ENCODE results near the gene APOB.

The APOB gene

GRCh38 chr2:21004181-21004572 lies 39.7 kb downstream of the APOB start:
- no peak for DNase-seq

- no peak for DNase-seq
Observed at GRCh38 chr2:21003572-21004180, 40.2 kb downstream of the APOB start.

- no peak for DNase-seq
Observed at GRCh38 chr2:21002814-21003192, 41.1 kb downstream of the APOB start.

- DNase-seq: no peak
Observed at GRCh38 chr2:21001988-21002813, 41.7 kb downstream of the APOB start.

- no peak for DNase-seq
Observed at GRCh38 chr2:21001225-21001946, 42.5 kb downstream of the APOB start.

- no peak for DNase-seq
Observed at GRCh38 chr2:20999906-21000645, 43.8 kb downstream of the APOB start.

- DNase-seq: no peak
Observed at GRCh38 chr2:20998972-20999905, 44.6 kb downstream of the APOB start.

- DNase-seq: peak; percentile 3
Observed at GRCh38 chr2:20997953-20998722, 45.7 kb downstream of the APOB start.

- DNase-seq: no peak
Observed at GRCh38 chr2:20994130-20994529, 49.7 kb downstream of the APOB start.

GRCh38 chr2:20992201-20992711 lies 51.6 kb downstream of the APOB start:
- no peak for DNase-seq

GRCh38 chr2:20990442-20991430 lies 53.1 kb downstream of the APOB start:
- DNase-seq: no peak

GRCh38 chr2:20989404-20989803 lies 54.5 kb downstream of the APOB start:
- DNase-seq: no peak

- no peak for DNase-seq
Observed at GRCh38 chr2:20988905-20989304, 55.0 kb downstream of the APOB start.

GRCh38 chr2:20986024-20986939 lies 57.6 kb downstream of the APOB start:
- no peak for DNase-seq

- no peak for DNase-seq
Observed at GRCh38 chr2:20985062-20985461, 58.8 kb downstream of the APOB start.

GRCh38 chr2:20984408-20984807 lies 59.5 kb downstream of the APOB start:
- no peak for DNase-seq

- no peak for DNase-seq
Observed at GRCh38 chr2:20983844-20984243, 60.0 kb downstream of the APOB start.

GRCh38 chr2:20982861-20983260 lies 61.0 kb downstream of the APOB start:
- DNase-seq: no peak

All from hematopoietic multipotent progenitor cell treated with erythropoietin and hydrocortisone succinate and interleukin-3 and kit ligand, for 4 days (in vitro differentiated cells).